Activated naive CD8-positive, alpha-beta T cell treated with anti-CD3 and anti-CD28 coated beads, Interleukin-2, amount 50 U/mL, for 16 hours (primary cell): ENCODE measurements around the gene LAMA5.
"Not testable (repeated sequence)": the region's sequence is repeated elsewhere in the genome, so short reads cannot be mapped to it uniquely, and the experiment has no call there.

Experiments used
- DNase-seq: peaks from one replicate; pipeline ENCODE4 v3.0.0-alpha.2; 2020; ENCODE audit warnings: low read depth, low spot score

Gene LAMA5

GRCh38 chr20:62388839-62389600, 21.9 kb upstream of the LAMA5 start:
- DNase-seq: no peak

DNA sequence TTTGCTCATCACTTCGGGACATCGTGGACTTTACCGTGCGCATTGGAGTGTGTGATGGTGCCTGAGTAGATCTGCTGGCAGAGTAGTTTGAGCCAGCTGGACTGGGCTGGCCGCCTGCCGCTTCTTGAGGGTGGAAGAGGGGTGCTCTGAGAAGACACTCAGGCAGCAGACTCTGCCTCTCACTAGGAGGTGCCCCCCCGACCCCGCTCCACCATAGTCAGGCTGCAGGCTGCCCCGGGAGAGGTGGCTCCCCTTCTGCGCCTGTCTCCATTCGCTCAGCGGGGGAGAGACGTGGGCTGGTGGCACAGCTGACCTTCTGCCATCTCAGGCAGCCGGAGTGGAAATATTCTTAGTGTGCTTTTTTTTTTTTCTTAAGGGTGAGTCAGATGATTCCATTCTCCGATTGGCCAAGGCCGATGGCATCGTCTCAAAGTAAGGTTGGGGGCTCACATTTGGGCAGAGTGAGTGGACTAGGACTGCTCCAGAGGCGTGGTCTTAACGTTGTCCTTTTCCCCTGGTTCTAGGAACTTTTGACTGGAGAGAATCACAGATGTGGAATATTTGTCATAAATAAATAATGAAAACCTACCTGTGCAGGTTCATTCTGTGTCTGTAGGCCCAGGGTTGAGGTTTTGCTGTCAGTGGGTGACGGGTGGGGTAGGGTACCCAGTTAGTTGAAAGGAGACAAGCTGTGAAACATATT, 21.0 kb upstream of the LAMA5 start:
- no peak for DNase-seq

GRCh38 chr20:62387219-62387913, 20.3 kb upstream of the LAMA5 start:
- DNase-seq: no peak

- DNase-seq: peak; percentile 84
Observed at GRCh38 chr20:62386383-62387218, 19.5 kb upstream of the LAMA5 start, which contains the start of gene RPS21. Gene RPS21, plus strand, starts transcription at chr20:62387103. Its CDS starts 236 bp downstream, at chr20:62387339.

DNA sequence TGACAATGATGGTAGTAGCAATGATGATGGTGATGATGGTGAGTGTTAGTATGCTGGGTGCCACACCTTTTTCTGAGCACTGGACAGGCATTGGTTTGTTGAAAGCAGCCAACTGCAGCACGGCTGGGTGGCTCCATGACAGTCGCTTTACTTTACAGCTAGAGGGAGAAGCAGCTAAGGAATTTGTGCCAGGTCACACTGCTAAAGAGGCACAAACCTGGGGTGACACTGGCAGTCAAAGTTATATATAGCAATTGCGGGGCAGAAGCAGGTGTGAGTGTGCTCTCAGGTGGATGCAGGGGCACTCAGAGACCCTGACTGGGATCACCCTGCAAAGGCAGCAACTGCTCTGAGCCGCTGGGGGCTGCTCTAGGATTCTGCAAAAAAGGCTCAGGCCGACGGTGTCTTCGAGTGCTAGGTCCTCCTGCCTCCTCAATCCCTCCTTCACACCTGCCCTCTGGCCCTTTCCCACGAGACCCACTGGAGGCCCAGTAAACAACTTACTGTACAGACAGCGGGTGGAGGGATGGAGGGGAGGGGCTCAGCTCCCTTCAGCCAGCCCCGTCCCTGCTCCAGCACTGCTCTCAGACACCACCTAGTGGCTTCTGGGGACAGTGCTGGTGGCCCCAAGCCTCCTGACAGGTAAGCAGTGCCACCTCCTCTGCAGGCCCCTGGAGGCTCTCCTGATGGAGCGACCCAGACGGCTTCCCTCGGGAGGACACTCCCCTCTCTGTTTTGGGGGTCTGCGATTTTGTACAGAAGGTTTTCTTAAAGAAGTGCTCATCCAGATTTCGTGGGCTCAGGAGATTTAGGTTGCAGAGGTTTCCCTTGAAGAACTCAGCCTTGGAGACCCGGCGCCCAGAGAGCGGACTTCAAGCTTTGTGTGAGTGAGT, 15.4 kb upstream of the LAMA5 start:
- DNase-seq: peak; percentile 57

DNA sequence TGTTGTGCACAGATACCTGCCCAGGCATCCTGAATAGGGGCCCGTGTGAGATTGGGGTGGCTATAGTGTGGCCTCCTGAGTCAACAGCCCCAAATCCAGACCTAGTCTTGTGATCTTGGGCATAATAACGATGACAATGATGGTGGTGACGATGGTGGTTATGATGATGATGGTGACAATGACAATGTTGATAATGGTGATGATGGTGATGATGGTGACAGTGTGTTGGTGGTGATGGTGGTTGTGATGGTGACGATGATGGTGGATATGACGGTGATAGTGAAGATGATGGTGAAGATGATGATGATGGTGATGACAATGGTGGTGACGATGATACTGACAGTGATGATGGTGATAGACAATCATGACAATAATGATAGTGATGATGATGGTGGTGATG, 14.7 kb upstream of the LAMA5 start:
- DNase-seq: no peak

GRCh38 chr20:62381202-62381797, 14.2 kb upstream of the LAMA5 start:
- no peak for DNase-seq

GRCh38 chr20:62378215-62378614, 11.1 kb upstream of the LAMA5 start:
- DNase-seq: no peak

GRCh38 chr20:62377615-62378178, 10.6 kb upstream of the LAMA5 start:
- DNase-seq: no peak

GRCh38 chr20:62377064-62377461, 10.0 kb upstream of the LAMA5 start:
- no peak for DNase-seq

DNA sequence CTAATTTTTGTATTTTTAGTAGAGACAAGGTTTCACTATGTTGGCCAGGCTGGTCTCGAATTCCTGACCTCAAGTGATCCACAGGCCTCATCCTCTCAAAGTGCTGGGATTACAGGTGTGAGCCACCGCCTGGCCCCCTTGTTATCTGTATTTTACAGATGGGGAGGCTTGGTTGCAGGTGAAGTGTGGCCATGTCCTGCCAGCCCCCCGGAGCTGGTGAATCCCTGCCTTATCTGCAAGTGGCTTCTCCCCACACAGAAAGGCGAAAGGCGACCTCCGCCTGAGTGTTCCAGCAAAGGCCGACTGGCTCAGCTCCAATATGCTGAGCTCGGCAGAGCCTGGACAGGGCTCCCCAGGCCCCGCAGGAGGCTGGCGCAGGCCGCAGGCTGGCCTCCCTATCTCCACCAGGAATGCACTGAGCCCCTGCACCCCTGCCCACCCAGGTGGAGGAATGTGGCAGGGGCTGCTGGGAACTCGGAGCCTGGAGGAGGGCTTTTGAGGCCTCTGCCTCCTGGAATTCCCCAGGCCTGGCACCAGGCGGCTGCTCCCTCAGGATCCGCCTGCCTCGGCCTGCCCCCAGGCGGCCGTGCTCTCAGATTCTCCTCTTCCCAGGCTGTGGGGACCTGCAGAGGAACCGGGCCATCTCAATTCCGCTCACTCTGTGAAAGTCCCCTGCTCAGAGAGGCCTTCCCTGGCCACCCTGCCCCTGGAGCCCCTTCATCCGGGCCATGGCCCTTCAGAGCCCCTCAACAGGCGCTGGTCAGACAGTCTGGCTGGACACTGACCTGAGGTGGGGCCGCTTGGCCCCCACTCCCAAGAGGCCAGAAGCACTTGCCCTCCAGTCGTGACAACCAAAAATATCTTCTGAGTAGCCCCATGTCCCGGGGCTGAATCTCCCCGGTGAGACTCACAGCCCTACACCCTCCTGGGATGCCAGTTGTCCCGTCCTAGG, 9.3 kb upstream of the LAMA5 start:
- DNase-seq: no peak

- no peak for DNase-seq
Observed at GRCh38 chr20:62374331-62375152, 7.4 kb upstream of the LAMA5 start.

DNA sequence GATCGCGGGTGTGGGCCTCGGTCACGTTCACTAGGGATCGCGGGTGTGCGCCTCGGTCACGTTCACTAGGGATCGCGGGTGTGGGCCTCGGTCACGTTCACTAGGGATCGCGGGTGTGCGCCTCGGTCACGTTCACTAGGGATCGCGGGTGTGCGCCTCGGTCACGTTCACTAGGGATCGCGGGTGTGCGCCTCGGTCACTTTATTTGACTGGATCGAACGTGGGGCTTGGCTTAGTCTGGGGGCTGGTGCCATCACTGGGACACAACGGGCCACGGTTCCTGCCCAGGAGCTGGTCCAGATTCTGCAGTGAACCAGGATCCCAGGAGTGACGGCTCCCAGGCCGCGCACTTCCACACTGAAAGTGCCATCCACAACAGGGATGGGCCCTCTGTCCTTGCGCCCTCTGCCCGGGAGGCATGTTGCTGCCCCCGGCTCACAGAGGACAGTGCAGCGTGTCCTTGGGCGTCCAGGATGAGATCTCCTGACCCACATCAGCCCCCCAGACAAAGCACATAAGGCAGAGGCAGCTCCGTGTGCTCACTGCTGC, 6.6 kb upstream of the LAMA5 start:
- not testable (repeated sequence) for DNase-seq

GRCh38 chr20:62372042-62372993, 5.2 kb upstream of the LAMA5 start:
- no peak for DNase-seq

GRCh38 chr20:62371588-62372041, 4.5 kb upstream of the LAMA5 start:
- DNase-seq: no peak
